Measurements from ENCODE around the gene TGFBR1.

DNA sequence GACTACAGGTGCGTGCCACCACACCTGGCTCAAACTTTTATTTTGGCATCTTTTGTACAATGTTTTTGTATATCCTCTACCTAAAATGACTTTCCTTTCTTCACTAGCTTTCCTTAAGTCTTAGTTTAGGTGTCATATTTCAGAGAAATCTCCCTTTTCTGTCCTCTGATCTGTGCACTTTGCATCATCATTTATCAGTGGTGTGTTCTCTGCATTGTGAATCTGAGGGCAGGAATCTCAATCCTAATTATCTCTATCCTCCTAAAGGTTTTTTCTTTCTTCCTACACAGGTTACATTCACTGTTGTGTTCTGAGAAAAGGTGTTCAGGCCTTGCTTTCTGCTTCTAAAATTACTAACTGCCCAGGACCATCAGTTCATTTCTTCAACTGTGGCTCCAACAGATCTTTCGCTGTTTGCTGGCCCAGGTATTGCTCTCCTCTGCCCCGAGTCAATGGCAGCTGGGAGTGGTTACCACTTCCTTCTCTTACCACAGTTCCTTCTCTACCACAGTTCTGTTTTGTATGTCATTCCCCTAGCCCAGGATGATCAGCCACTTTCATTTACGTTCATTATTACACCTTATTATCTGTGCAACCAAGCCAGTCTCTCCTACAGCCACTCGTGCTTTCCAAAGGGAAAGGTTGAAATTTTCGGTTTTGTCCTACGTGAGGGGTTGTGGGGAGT is 14.0 kb downstream of the TGFBR1 start:
- TF ChIP-seq CEBPB (IDR thresholded peaks at IDR 0.05), result no peak
- no peak for TF ChIP-seq YY1 (IDR thresholded peaks at IDR 0.05; ENCODE audit: low read depth)
- TF ChIP-seq EP300 (IDR thresholded peaks at IDR 0.05; ENCODE audit: borderline replicate concordance), result no peak
- TF ChIP-seq EGR1 (IDR thresholded peaks at IDR 0.05), result no peak
